AG04450 (cell line): Measurements from ENCODE around the gene RARS1. TPM values are rescaled to one million over a fixed set of nuclear protein-coding genes. Genes with fewer than 3 reads are reported as not detected.
"Not testable (repeated sequence)": the region's sequence is repeated elsewhere in the genome, so short reads cannot be mapped to it uniquely, and the experiment has no call there.

ENCODE experiments used
- CTCF ChIA-PET: fragments of 300-600, 350-600 bp; formaldehyde crosslinking; extraction: SDS; loops from one replicate; lab custom pipeline; 2022; ENCODE audit warnings: antibody characterized with exemption, inconsistent platforms; lab: Charles Lee
- POLR2A ChIA-PET: fragments of 350-600 bp; formaldehyde crosslinking; extraction: SDS; loops from one replicate; lab custom pipeline; 2021; ENCODE audit warnings: antibody characterized with exemption, inconsistent platforms; lab: Yijun Ruan, JAX
- DNase-seq: peaks from one replicate; pipeline ENCODE4 v3.0.0-alpha.2; 2011; ENCODE audit warnings: low read depth, low spot score
- H3K27ac ChIP-seq: one replicate; pipeline ENCODE4 v1.5.1; 2012; ENCODE audit warnings: low read depth, low read length, control low read depth
- H3K27me3 ChIP-seq: one replicate; pipeline ENCODE4 v1.6.0; 2012; ENCODE audit warnings: low read length; ENCODE audit not compliant: control insufficient read depth, insufficient read depth
- H3K4me3 ChIP-seq: 2 replicates; pipeline ENCODE4 v1.5.1; 2011; ENCODE audit warnings: mild to moderate bottlenecking, low read depth, low read length, control low read depth
- H3K9me3 ChIP-seq: 2 replicates; pipeline ENCODE4 v1.5.1; 2012; ENCODE audit warnings: low read length; ENCODE audit not compliant: control insufficient read depth, insufficient read depth
- CTCF ChIP-seq: IDR thresholded peaks from 2 replicates; pipeline ENCODE4 v1.5.1; 2011; ENCODE audit warnings: low read depth, low read length, control low read depth, inconsistent platforms
- polyA plus RNA-seq: library from polyadenylated mRNA; depleted of rRNA; stranded (reverse); fragments of >200 nt; gene quantifications from 2 replicates; pipeline ENCODE4 v1.2.3, GENCODE V29; 2011

Gene RARS1
- polyA plus RNA-seq, 1 experiment: 147 TPM

- Histone ChIP-seq H3K9me3 (peaks cover 10% of the 10 kb centered on the region), H3K27ac (no peak overlapping the region), H3K27me3 (peaks cover 24% of the 10 kb centered on the region), H3K4me3 (no peak overlapping the region)
- POLR2A ChIA-PET: no interaction called here
- TF ChIP-seq CTCF: no peak
- CTCF ChIA-PET: no interaction called here
- no peak for DNase-seq
Observed at GRCh38 chr5:168530621-168531150, 44.4 kb downstream of the RARS1 start.

GRCh38 chr5:168531191-168531590 lies 44.9 kb downstream of the RARS1 start:
- ChIA-PET POLR2A (no interaction called here), CTCF (no interaction called here)
- H3K9me3 ChIP-seq: peaks cover 10% of the 10 kb centered on the region
- no peak overlapping the region for H3K4me3 ChIP-seq
- H3K27ac ChIP-seq: no peak overlapping the region
- DNase-seq: no peak
- peaks cover 24% of the 10 kb centered on the region for H3K27me3 ChIP-seq
- no peak for TF ChIP-seq CTCF

GRCh38 chr5:168531987-168532864 lies 46.0 kb downstream of the RARS1 start:
- no peak for TF ChIP-seq CTCF
- Histone ChIP-seq H3K4me3 (no peak overlapping the region), H3K27me3 (peaks cover 24% of the 10 kb centered on the region), H3K9me3 (peaks cover 10% of the 10 kb centered on the region), H3K27ac (no peak overlapping the region)
- ChIA-PET CTCF (interaction anchor here (0.5 kb wide), 1 partner anchor 690 kb away, joined by 6 read pairs; no protein-coding TSS in a partner anchor), POLR2A (no interaction called here)
- DNase-seq: no peak

GRCh38 chr5:168534351-168534750 lies 48.1 kb downstream of the RARS1 start:
- H3K27ac ChIP-seq, CTCF ChIA-PET, H3K4me3 ChIP-seq, POLR2A ChIA-PET, DNase-seq: not testable (repeated sequence)
- Histone ChIP-seq H3K27me3 (peaks cover 15% of the 10 kb centered on the region), H3K9me3 (peaks cover 10% of the 10 kb centered on the region)

- CTCF ChIA-PET: no interaction called here
- POLR2A ChIA-PET: no interaction called here
- Histone ChIP-seq H3K4me3 (no peak overlapping the region), H3K27me3 (peaks cover 3% of the 10 kb centered on the region), H3K9me3 (no peaks in the 10 kb centered on the region), H3K27ac (no peak overlapping the region)
- no peak for TF ChIP-seq CTCF
- DNase-seq: no peak
Observed at GRCh38 chr5:168537176-168537575, 50.9 kb downstream of the RARS1 start.
